Activated naive CD4-positive, alpha-beta T cell treated with anti-CD3 and anti-CD28 coated beads for 36 hours (primary cell): ENCODE measurements around the gene TAL1. TPM values are rescaled to one million over a fixed set of nuclear protein-coding genes. Genes with fewer than 3 reads are reported as not detected.

Experiments used
- CTCF ChIA-PET: fragments of 350-600 bp; sonication (Branson Sonifier 250); formaldehyde crosslinking; loops from one replicate; lab custom pipeline; 2021; ENCODE audit warnings: antibody characterized with exemption; lab: Charles Lee
- DNase-seq: peaks from one replicate; pipeline ENCODE4 v3.0.0-alpha.2; 2020
- H3K27ac Mint-ChIP-seq: one replicate; pipeline ENCODE4 v1.8.0; 2021; ENCODE audit warnings: mild to moderate bottlenecking, mixed read lengths
- H3K27me3 Mint-ChIP-seq: one replicate; pipeline ENCODE4 v1.8.0; 2021; ENCODE audit warnings: low read depth, mixed read lengths
- H3K36me3 Mint-ChIP-seq: one replicate; pipeline ENCODE4 v1.8.0; 2021; ENCODE audit warnings: low read depth, mixed read lengths
- H3K4me1 Mint-ChIP-seq: one replicate; pipeline ENCODE4 v1.8.0; 2021; ENCODE audit warnings: low read depth, mixed read lengths
- H3K4me3 Mint-ChIP-seq: one replicate; pipeline ENCODE4 v1.8.0; 2021; ENCODE audit warnings: mild to moderate bottlenecking, moderate library complexity, mixed read lengths
- H3K9me3 Mint-ChIP-seq: one replicate; pipeline ENCODE4 v1.8.0; 2021; ENCODE audit warnings: mixed read lengths
- intact Hi-C: fragments of 100-400 bp; cut with micrococcal nuclease; formaldehyde crosslinking; loops from one replicate; pipeline ENCODE4 v1.15.1; 2023
- total RNA-seq, 2 experiments: library from RNA; stranded (reverse); gene quantifications; one replicate each; pipeline ENCODE4 v1.2.3, GENCODE V29; 2021

The TAL1 gene
- total RNA-seq, 2 experiments from 2014 or later, result not detected

DNA sequence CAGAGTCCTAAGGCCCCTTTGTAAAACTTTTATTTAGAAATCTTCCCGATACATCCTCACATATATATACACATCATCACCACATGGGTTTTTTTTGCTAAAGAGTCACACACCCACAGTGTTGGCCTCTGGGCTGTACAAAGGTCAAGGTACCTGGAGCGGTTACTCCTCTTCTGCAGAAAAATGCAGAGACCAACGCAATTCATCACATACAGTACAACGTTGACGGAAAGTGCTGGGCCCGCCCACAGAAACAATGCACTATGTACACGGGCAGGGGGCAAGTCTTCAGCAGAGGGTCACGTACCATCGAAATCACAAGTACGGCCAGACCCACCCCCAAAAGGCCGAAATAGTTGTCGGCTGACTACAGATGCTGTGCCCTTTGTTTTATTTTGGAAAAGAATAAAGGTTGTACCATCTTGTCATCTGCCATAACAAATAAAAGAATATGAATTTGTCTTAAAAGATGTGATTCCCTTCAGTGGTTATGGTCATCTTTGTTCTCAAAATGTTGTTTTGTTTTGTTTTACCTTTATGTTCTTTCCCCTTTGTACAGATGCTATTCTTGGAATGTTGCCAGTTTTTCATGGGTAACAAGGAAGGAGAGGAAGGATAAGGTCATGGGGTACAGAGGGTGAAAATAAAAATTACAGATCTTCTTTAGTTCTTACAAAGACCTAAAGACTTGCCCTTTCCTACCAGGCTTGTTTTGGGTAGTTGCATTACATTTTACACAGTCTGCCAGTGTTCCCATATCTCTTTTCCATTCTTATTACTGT is 15.6 kb downstream of the TAL1 start:
- CTCF ChIA-PET, result no interaction called here
- no peaks in the 10 kb centered on the region for H3K9me3 Mint-ChIP-seq
- H3K4me1 Mint-ChIP-seq, result no peaks in the 10 kb centered on the region
- DNase-seq, result no peak
- H3K27me3 Mint-ChIP-seq, result peaks cover 5% of the 10 kb centered on the region
- intact Hi-C loops, result no loop called here
- no peak overlapping the region for H3K4me3 Mint-ChIP-seq
- H3K27ac Mint-ChIP-seq, result no peak overlapping the region
- no peaks in the 10 kb centered on the region for H3K36me3 Mint-ChIP-seq

DNA sequence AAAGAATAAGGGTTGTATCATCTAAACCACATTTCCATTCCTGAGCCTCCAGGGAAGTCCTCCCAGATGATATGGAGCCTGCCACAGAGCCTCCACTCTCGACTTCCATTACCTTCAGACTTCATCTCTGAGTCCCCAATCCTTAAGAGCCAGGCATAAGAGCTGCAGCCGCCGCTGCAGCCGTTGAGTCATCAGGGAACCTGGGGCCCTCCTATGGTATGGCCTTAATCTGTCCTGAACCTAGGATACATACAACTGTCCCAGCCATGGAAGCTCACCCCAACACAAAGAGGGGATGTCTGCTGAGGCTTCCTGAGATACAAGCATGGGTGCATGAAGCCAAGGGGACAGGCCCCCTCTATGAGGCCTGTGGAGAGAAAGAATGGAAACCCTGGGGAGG is 16.3 kb downstream of the TAL1 start:
- CTCF ChIA-PET, result no interaction called here
- H3K27me3 Mint-ChIP-seq, result peaks cover 5% of the 10 kb centered on the region
- H3K36me3 Mint-ChIP-seq, result no peaks in the 10 kb centered on the region
- no peak for DNase-seq
- H3K27ac Mint-ChIP-seq, result no peak overlapping the region
- no peaks in the 10 kb centered on the region for H3K9me3 Mint-ChIP-seq
- H3K4me1 Mint-ChIP-seq, result no peaks in the 10 kb centered on the region
- no peak overlapping the region for H3K4me3 Mint-ChIP-seq
- intact Hi-C loops, result no loop called here

DNA sequence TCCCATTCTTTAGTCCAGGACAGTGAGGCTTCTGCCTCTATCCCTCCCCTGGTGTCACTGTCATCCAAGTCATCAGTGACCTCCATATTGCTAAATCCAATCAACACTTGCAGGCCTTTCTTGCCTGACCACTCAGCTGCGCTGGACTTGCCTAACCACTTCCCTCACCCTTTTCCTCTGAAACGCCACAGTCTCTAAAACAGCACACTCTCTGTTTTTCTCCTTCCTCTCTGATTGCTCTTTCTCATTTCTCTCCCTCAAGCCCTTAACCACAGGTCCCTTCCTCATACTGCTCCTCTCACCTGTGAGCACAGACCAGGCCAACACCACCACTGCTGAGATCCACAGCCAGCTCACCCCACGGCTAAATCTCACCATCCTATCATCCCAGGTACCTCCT is 17.5 kb downstream of the TAL1 start:
- no peaks in the 10 kb centered on the region for H3K9me3 Mint-ChIP-seq
- H3K27me3 Mint-ChIP-seq, result peaks cover 2% of the 10 kb centered on the region
- H3K36me3 Mint-ChIP-seq, result no peaks in the 10 kb centered on the region
- CTCF ChIA-PET, result no interaction called here
- no peaks in the 10 kb centered on the region for H3K4me1 Mint-ChIP-seq
- DNase-seq, result no peak
- H3K27ac Mint-ChIP-seq, result no peak overlapping the region
- intact Hi-C loops, result no loop called here
- no peak overlapping the region for H3K4me3 Mint-ChIP-seq

DNA sequence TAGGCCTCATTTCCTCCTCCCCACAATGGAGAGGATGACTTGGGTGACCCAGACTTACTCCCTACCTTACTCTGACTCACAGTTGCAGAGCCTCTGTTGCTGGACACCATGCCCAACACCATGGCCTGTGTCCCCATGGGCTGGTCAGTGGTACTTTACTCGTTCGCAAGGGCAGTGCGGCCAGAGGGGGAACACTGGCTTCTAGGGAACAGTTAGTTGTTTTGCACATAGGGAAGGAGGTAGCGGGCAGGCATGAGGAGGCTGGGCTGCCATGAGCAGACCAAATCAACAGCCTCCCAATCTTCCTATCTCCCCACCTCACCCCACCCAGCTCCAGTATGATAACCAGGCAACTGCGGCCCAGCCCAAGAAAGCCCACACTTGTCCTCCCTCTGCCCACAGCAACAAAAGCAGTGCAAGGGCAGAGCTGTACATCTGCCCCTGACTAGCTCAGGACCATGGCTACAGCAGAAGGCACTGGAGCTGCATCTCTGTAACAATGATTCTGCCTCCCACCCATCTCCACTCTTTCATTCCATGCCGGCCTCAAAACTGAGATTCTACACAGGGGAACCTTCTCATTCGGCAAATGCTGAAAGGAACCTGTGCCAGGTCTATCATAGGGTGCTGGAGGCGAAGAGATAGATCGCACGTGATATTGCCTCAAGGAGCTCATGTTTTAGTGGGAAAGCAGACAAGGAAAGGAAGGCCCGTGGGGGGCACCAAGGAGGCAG is 18.6 kb downstream of the TAL1 start:
- no peak overlapping the region for H3K4me3 Mint-ChIP-seq
- DNase-seq, result no peak
- intact Hi-C loops, result no loop called here
- H3K36me3 Mint-ChIP-seq, result no peaks in the 10 kb centered on the region
- no peak overlapping the region for H3K27ac Mint-ChIP-seq
- H3K9me3 Mint-ChIP-seq, result no peaks in the 10 kb centered on the region
- H3K27me3 Mint-ChIP-seq, result peaks cover 4% of the 10 kb centered on the region
- CTCF ChIA-PET, result interaction anchor here (0.9 kb wide), 1 partner anchor 211 kb away, joined by 3 read pairs; no protein-coding TSS in a partner anchor
- no peaks in the 10 kb centered on the region for H3K4me1 Mint-ChIP-seq

DNA sequence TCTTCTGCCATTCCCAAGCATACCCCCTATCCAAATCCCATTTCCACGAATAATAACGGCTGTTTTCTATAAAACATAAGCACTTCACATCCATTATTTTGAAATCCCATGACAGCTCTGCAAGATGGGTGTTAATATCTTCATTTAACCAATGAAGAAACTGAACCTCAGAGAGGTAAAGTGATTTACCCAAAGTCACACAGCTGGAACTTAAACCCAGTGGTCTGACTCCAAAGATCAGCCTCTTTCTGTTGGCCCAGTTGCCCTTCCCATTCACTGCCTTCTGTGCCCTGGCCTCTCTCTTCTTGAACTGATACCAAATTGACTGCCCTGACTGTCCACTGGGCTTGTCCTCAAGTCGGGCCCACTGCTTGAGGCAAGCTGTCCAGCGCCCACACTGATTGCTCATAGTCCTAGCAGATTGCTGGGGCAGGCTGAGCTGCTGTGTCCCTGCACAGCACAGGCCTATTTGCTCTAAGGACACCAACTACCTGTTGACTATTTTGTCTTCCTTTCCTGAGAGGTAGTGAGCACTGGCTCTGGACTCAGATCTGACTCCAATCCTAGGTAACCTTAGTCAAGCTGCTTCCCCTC is 19.3 kb downstream of the TAL1 start:
- Mint-ChIP-seq H3K27ac (no peak overlapping the region), H3K27me3 (peaks cover 4% of the 10 kb centered on the region), H3K4me1 (no peaks in the 10 kb centered on the region), H3K9me3 (no peaks in the 10 kb centered on the region), H3K36me3 (no peaks in the 10 kb centered on the region), H3K4me3 (no peak overlapping the region)
- DNase-seq, result no peak
- CTCF ChIA-PET, result interaction anchor here (0.9 kb wide), 1 partner anchor 211 kb away, joined by 3 read pairs; no protein-coding TSS in a partner anchor
- intact Hi-C loops, result no loop called here

DNA sequence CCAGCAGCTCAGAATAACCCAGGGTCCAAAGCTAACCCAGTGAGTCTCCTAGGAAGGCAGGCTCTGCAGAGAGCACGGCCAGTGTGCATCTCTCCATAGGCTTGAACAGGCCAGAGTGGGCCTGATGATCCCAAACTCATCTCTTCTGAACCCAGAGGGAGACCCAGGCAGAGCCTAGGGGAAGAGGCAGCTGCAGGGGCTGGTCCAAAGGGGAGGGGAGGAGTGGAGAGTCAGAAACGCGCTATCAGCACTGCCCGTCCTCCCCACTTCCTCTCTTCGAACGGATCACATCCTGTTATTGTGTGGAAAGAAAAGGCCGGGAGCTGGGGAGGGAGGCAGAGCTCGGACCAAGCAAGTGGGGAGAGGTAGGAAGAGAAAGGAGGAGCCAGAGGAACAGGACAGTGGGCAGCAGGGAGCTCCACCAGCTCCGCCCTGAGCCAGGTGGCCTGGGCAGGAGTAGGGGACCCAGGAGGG is 20.2 kb downstream of the TAL1 start:
- H3K9me3 Mint-ChIP-seq, result no peaks in the 10 kb centered on the region
- H3K36me3 Mint-ChIP-seq, result no peaks in the 10 kb centered on the region
- H3K4me1 Mint-ChIP-seq, result no peaks in the 10 kb centered on the region
- no peak for DNase-seq
- H3K27ac Mint-ChIP-seq, result no peak overlapping the region
- H3K27me3 Mint-ChIP-seq, result peaks cover 4% of the 10 kb centered on the region
- H3K4me3 Mint-ChIP-seq, result no peak overlapping the region
- intact Hi-C loops, result no loop called here
- CTCF ChIA-PET, result no interaction called here

DNA sequence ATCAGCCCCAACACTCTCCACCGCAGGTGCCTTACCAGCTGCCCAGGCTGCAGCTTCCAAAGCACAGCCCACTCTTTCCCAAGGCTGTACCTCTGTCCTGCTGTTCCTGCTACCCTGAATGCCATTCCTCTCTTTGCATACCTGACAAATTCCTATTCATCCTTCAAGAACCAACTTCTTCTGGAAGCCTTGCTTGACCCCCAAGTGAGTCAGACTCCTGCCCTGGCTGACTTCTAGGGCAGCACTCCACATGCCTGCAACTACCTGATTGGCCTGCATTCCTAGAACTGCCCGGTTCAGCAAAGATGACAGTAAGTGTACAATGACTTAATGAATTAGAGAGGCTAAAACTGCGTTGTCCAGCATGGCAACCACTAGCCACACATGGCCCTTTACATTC is 21.4 kb downstream of the TAL1 start:
- no peaks in the 10 kb centered on the region for H3K9me3 Mint-ChIP-seq
- H3K27ac Mint-ChIP-seq, result no peak overlapping the region
- peaks cover 4% of the 10 kb centered on the region for H3K27me3 Mint-ChIP-seq
- no peaks in the 10 kb centered on the region for H3K36me3 Mint-ChIP-seq
- no peaks in the 10 kb centered on the region for H3K4me1 Mint-ChIP-seq
- intact Hi-C loops, result no loop called here
- CTCF ChIA-PET, result no interaction called here
- no peak overlapping the region for H3K4me3 Mint-ChIP-seq
- DNase-seq, result no peak

DNA sequence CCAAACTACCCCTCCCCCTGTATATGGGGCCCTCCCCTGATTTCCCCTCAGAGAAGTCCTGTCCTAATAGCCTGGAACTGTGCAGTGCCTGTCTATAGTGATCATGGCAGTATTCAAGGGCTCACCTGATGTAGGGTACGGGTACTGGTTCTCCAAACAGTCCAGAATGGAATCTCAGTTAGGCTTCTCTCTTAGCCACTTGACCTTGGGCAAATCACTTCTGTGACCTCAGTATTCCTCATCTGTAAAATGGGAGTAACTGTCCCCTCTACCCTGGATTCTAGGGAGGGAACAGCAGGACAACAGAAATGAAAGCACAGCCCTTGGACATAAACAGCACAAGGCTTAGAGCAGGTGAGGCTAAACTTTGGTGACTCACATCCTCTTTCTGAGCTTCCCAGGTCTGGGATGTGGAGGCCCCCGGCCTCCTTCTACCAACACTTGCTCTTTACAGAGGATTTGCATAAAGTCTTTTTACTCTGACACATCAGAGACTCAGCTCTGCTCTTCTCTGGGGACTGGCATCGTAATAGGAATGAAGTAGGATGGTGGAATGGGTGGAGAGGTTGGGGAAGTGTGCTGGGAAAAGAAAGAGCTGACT is 22.2 kb downstream of the TAL1 start:
- CTCF ChIA-PET, result no interaction called here
- DNase-seq, result no peak
- H3K27me3 Mint-ChIP-seq, result peaks cover 4% of the 10 kb centered on the region
- H3K4me3 Mint-ChIP-seq, result no peak overlapping the region
- no peaks in the 10 kb centered on the region for H3K4me1 Mint-ChIP-seq
- H3K9me3 Mint-ChIP-seq, result no peaks in the 10 kb centered on the region
- H3K36me3 Mint-ChIP-seq, result no peaks in the 10 kb centered on the region
- intact Hi-C loops, result no loop called here
- H3K27ac Mint-ChIP-seq, result no peak overlapping the region

DNA sequence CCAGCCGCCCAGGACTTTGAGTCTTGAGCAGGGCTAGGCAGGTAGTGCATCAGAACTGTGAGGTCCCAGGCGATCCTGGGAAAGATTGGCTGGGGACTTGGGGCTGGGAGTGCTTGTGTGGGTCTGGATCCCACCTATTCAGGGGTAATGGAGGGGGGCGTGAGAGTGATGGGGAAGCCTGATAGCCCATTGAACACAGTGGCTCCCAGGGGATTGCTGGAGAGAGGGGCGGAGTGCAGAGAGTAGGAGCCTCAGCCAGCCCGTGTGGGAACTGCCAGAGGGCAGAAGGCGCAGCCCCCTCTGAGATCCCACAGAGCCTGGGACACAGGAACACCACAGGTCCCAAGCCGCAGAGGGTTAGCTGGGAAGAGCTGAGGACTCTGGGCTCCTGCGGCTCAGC is 22.9 kb downstream of the TAL1 start:
- no peak overlapping the region for H3K27ac Mint-ChIP-seq
- H3K27me3 Mint-ChIP-seq, result peaks cover 8% of the 10 kb centered on the region
- no peak for DNase-seq
- H3K9me3 Mint-ChIP-seq, result no peaks in the 10 kb centered on the region
- CTCF ChIA-PET, result no interaction called here
- no peaks in the 10 kb centered on the region for H3K36me3 Mint-ChIP-seq
- intact Hi-C loops, result no loop called here
- no peak overlapping the region for H3K4me3 Mint-ChIP-seq
- H3K4me1 Mint-ChIP-seq, result no peaks in the 10 kb centered on the region

DNA sequence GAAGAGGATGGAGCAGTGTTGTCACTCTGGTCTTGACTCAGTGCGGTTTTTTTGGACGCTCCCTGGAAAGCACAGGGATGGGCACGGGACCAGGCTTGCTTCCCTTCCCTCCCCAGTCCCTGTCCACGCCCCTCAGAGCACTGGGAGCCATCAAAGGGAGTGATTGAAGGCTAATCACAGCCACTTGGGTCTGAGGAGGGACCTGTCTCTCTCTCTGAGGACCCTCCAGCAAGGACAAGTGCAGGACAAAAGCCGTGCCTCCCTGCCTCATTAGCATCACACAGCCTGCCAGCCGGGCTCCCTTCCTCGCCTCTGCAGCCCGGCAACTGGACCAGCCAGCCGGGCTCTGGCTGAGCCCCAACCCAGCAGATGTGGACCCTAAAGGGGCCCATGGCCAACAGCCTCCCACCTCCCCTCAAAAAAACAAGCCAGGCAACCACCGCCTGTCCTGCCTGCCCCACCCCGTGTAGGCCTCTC is 23.6 kb downstream of the TAL1 start:
- H3K27me3 Mint-ChIP-seq, result peaks cover 8% of the 10 kb centered on the region
- CTCF ChIA-PET, result no interaction called here
- no peaks in the 10 kb centered on the region for H3K36me3 Mint-ChIP-seq
- intact Hi-C loops, result no loop called here
- DNase-seq, result no peak
- no peaks in the 10 kb centered on the region for H3K9me3 Mint-ChIP-seq
- no peak overlapping the region for H3K27ac Mint-ChIP-seq
- H3K4me1 Mint-ChIP-seq, result no peaks in the 10 kb centered on the region
- H3K4me3 Mint-ChIP-seq, result no peak overlapping the region

DNA sequence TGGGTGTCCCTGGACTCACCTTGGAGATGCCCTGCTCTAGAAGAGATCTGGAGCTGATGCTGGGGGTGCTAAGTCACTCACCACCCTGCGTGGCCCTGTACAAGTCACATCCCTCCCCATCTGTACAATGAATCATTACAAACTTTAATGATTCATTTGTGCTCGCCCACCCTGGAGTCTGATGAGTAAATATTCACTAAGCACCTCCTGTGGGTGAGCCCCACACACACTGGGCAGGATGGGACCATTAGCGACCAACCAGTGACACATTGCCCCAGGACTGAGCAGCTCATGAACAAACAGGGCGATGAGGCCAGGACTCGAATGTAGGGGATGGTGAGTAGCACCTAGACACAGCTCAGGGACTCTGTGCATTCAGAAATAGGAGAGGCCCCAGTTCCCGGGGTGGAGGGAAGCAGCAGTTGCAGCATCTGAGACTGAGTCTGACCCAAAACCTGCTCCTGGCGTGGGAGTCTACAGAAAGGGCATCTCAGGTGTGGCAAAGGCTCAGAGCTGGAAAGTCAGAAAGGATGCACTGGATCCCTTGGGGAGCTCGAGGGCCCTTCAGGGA is 24.1 kb downstream of the TAL1 start:
- H3K36me3 Mint-ChIP-seq, result no peaks in the 10 kb centered on the region
- no peaks in the 10 kb centered on the region for H3K4me1 Mint-ChIP-seq
- CTCF ChIA-PET, result interaction anchor here (0.5 kb wide), 1 partner anchor 371 kb away, joined by 3 read pairs; no protein-coding TSS in a partner anchor
- DNase-seq, result no peak
- intact Hi-C loops, result no loop called here
- H3K27ac Mint-ChIP-seq, result no peak overlapping the region
- H3K27me3 Mint-ChIP-seq, result peaks cover 8% of the 10 kb centered on the region
- H3K9me3 Mint-ChIP-seq, result peaks cover 2% of the 10 kb centered on the region
- no peak overlapping the region for H3K4me3 Mint-ChIP-seq

DNA sequence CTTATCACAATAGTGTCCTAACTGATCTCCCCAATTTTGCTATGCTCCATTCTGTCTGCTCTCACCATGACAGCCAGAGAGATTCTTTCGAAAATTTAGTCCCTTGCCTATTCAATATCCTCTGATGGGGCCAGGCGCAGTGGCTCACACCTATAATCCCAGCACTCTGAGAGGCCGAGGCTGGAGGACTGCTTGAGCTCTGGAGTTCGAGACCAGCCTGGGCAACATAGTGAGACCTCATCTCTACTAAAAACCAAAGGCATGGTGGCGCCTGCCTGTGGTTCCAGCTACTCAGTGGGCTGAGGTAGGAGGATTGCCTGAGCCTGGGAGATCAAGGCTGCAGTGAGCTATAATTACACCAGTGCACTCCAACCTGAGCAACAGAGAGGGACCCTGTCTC is 26.1 kb downstream of the TAL1 start:
- Mint-ChIP-seq H3K4me3 (no peak overlapping the region), H3K36me3 (no peaks in the 10 kb centered on the region), H3K27me3 (peaks cover 7% of the 10 kb centered on the region), H3K9me3 (peaks cover 2% of the 10 kb centered on the region), H3K27ac (no peak overlapping the region), H3K4me1 (no peaks in the 10 kb centered on the region)
- CTCF ChIA-PET, result interaction anchor here (1.5 kb wide), 1 partner anchor 12 kb away, joined by 8 read pairs; no protein-coding TSS in a partner anchor
- DNase-seq, result no peak
- intact Hi-C loops, result no loop called here
